ENCODE results near the gene UHRF1. TPM values are rescaled to one million over a fixed set of nuclear protein-coding genes. Genes with fewer than 3 reads are reported as not detected.
"Not testable (repeated sequence)": the region's sequence is repeated elsewhere in the genome, so short reads cannot be mapped to it uniquely, and the experiment has no call there.

Gene UHRF1
- total RNA-seq, 2 experiments from 2014 or later = 118 to 119 TPM

DNA sequence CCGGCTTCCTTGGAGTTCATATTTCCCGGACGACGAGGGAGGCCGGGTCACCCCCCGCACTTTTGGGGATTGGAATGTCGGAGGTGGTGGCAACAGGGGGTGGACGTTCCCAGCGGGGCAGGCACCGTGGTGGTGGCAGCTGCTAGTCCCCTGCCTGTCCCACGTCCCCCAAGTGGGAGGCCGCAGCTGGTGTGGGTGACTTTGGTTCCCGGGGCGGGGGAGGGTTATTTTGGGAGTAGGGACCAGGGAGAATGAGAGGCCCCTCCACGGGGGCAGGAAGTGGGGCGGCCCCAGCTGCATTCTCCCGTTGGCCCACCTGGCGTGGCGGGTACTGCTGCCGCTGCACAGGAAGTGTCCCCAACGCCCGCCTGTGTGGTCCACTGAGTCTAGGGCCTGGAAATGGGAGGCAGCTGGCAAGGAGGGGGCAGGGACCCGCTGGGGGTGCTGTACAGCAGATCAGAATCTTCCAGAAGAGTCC lies 30.8 kb upstream of the UHRF1 start:
- intact Hi-C loops (cut with micrococcal nuclease) = no loop called here
- Mint-ChIP-seq H3K36me3 (no peaks in the 10 kb centered on the region), H3K27ac (no peak overlapping the region), H3K9me3 (no peaks in the 10 kb centered on the region), H3K4me3 (no peak overlapping the region), H3K27me3 (no peaks in the 10 kb centered on the region), H3K4me1 (ENCODE audit: low read depth) (no peaks in the 10 kb centered on the region)
- POLR2A ChIA-PET = no interaction called here
- CTCF ChIA-PET = interaction anchor here (0.7 to 0.9 kb wide), 2 partner anchors 65 to 151 kb away, joined by 3 to 4 read pairs; no protein-coding TSS in a partner anchor
- DNase-seq = no peak

DNA sequence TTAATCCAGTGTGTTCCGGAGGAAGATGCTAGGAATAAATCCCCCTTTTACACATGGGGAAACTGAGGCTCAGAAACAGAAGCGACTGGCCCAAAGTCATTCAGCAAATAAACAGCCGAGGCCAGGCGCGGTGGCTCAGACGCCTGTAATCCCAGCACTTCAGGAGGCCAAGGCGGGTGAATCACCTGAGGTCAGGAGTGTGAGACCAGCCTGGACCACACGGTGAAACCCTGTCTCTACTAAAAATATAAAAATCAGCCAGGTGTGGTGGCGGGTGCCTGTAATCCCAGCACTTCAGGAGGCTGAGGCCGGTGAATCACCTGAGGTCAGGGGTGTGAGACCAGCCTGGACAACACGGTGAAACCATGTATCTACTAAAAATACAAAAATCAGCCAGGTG lies 30.3 kb upstream of the UHRF1 start:
- Mint-ChIP-seq H3K4me3 (no peak overlapping the region), H3K36me3 (no peaks in the 10 kb centered on the region), H3K4me1 (ENCODE audit: low read depth) (no peaks in the 10 kb centered on the region), H3K27me3 (no peaks in the 10 kb centered on the region), H3K9me3 (no peaks in the 10 kb centered on the region), H3K27ac (no peak overlapping the region)
- no peak for DNase-seq
- ChIA-PET CTCF (interaction anchor here (0.8 to 0.9 kb wide), 2 partner anchors 69 to 151 kb away, joined by 4 read pairs; no protein-coding TSS in a partner anchor), POLR2A (no interaction called here)
- intact Hi-C loops (cut with micrococcal nuclease) = no loop called here

DNA sequence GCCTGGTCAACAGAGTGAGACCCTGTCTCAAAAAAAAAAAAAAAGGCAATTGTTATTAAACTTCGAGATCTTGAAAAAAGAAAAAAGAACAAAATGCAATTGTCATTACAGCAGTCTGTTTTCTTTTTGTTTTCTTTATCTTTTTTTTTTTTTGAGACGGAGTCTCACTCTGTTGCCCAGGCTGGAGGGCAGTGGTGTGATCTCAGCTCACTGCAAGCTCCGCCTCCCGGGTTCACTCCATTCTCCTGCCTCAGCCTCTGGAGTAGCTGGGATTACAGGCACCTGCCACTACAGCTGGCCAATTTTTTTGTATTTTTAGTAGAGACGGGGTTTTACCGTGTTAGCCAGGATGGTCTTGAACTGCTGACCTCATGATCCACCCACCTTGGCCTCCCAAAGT lies 26.4 kb upstream of the UHRF1 start:
- POLR2A ChIA-PET; H3K9me3 Mint-ChIP-seq; intact Hi-C loops (cut with micrococcal nuclease); H3K27me3 Mint-ChIP-seq; H3K4me1 Mint-ChIP-seq (ENCODE audit: low read depth); H3K36me3 Mint-ChIP-seq; H3K27ac Mint-ChIP-seq; H3K4me3 Mint-ChIP-seq; DNase-seq: not testable (repeated sequence)
- CTCF ChIA-PET = interaction anchor here (2.1 kb wide), 1 partner anchor 10 kb away, joined by 6 read pairs; no protein-coding TSS in a partner anchor

DNA sequence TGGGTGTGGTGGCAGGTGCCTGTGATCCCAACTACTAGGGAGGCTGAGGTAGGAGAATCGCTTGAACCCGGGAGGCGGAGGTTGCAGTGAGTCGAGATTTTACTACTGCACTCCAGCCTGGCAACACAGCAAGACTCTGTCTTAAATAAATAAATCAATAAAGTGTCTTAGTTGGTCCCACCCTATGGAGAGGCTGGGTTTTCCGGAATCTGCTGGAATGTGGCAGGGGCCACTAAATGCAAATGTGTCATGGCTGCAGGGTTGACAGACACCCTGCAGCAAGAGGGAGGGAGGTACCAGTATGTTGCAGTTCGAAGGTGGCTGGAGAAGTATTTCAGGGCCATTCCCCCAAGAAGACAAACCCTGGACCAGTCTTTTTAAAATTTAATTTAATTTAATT lies 24.3 kb upstream of the UHRF1 start:
- H3K9me3 Mint-ChIP-seq; DNase-seq; H3K27ac Mint-ChIP-seq; POLR2A ChIA-PET; intact Hi-C loops (cut with micrococcal nuclease); H3K4me1 Mint-ChIP-seq (ENCODE audit: low read depth); CTCF ChIA-PET; H3K27me3 Mint-ChIP-seq; H3K4me3 Mint-ChIP-seq; H3K36me3 Mint-ChIP-seq: not testable (repeated sequence)

DNA sequence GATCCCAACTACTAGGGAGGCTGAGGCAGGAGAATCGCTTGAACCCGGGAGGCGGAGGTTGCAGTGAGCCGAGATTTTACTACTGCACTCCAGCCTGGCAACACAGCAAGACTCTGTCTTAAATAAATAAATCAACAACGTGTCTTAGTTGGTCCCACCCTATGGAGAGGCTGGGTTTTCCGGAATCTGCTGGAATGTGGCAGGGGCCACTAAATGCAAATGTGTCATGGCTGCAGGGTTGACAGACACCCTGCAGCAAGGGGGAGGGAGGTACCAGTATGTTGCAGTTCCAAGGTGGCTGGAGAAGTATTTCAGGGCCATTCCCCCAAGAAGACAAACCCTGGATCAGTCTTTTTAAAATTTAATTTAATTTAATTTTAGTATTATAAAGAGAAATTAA lies 21.5 kb upstream of the UHRF1 start:
- H3K27ac Mint-ChIP-seq, H3K9me3 Mint-ChIP-seq: not testable (repeated sequence)

DNA sequence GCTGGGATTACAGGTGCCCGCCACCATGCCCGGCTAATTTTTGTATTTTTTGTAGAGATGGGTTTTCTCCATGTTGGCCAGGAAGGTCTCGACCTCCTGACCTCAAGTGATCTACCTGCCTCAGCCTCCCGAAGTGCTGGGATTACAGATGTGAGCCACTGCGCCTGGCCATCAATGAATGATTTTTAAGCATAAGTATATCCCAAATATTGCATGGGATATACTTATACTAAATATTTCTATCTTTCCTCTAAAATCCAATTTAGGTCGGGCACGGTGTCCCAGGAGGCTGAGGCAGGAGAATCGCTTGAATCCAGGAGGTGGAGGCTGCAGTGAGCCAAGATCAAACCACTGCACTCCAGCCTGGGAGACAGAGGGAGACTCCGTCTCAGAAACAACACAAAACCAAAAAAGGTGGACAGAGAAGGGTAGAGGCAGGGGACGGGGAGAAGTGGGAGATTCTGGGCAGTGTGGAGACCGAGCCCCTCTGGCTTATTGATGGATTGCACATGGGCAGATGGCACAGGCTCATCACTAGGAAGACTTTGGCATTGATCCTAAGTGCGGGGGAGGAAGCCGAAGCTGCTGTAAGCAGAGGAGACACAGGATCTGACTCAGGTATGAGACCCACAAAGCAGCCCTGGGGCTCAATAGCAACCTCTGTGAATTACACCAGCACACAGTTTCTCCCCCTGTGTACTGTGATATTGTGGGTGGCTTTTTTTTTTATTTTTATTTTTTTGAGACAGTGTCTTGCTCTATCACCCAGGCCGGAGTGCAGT lies 20.1 kb upstream of the UHRF1 start:
- Mint-ChIP-seq H3K4me1 (ENCODE audit: low read depth) (no peaks in the 10 kb centered on the region), H3K27me3 (no peaks in the 10 kb centered on the region), H3K9me3 (no peaks in the 10 kb centered on the region), H3K27ac (no peak overlapping the region), H3K36me3 (no peaks in the 10 kb centered on the region), H3K4me3 (no peak overlapping the region)
- ChIA-PET CTCF (interaction anchor here (0.7 kb wide), 1 partner anchor 16 kb away, joined by 3 read pairs; no protein-coding TSS in a partner anchor), POLR2A (no interaction called here)
- intact Hi-C loops (cut with micrococcal nuclease) = no loop called here
- DNase-seq = no peak

More for the DNA sequence above, 21.5 kb upstream of the UHRF1 start:
- POLR2A ChIA-PET; DNase-seq; CTCF ChIA-PET; H3K27me3 Mint-ChIP-seq; intact Hi-C loops (cut with micrococcal nuclease); H3K4me3 Mint-ChIP-seq; H3K4me1 Mint-ChIP-seq (ENCODE audit: low read depth); H3K36me3 Mint-ChIP-seq: not testable (repeated sequence)

DNA sequence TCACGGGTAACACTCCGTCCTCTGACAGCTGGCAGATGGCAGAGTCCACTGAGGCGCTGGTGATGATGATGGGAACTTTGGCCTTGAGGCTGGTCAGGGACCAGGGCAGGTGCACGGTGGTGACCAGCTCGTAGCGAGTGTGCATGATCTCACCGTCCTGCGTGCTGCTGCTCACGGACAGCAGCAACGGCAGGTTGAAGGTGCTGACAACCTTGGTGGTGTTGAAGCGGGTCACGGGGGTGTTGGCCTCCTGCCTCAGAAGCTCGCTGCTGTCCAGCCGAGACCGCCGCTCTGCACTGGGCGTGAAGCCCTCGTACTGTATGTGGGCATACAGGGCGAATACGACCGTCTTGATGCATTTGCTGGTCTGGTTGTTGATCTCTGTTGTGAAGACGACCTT lies 18.2 kb upstream of the UHRF1 start:
- intact Hi-C loops (cut with micrococcal nuclease) = no loop called here
- H3K4me3 Mint-ChIP-seq = no peak overlapping the region
- no peak overlapping the region for H3K27ac Mint-ChIP-seq
- H3K36me3 Mint-ChIP-seq = no peaks in the 10 kb centered on the region
- ChIA-PET POLR2A (no interaction called here), CTCF (interaction anchor here (1.0 kb wide), 2 partner anchors 81 to 140 kb away, joined by 3 to 4 read pairs; no protein-coding TSS in a partner anchor)
- no peaks in the 10 kb centered on the region for H3K27me3 Mint-ChIP-seq
- DNase-seq = no peak
- no peaks in the 10 kb centered on the region for H3K9me3 Mint-ChIP-seq
- H3K4me1 Mint-ChIP-seq (ENCODE audit: low read depth) = no peaks in the 10 kb centered on the region

DNA sequence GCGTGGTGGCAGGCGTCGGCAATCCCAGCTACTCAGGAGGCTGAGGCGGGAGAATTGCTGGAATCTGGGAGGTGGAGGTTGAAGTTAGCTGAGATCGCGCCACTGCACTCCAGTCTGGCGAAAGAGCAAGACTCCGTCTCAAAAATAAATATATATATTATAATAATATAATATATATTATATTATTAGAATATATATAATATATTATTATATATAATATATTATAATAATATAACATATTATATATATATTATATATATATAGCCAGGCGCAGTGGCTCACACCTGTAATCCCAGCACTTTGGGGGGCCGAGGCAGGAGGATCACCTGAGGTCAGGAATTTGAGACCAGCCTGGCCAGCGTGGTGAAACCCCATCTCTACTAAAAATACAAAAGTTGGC lies 16.3 kb upstream of the UHRF1 start:
- H3K36me3 Mint-ChIP-seq; H3K27me3 Mint-ChIP-seq; H3K9me3 Mint-ChIP-seq; H3K27ac Mint-ChIP-seq; H3K4me3 Mint-ChIP-seq; DNase-seq; CTCF ChIA-PET; intact Hi-C loops (cut with micrococcal nuclease); H3K4me1 Mint-ChIP-seq (ENCODE audit: low read depth); POLR2A ChIA-PET: not testable (repeated sequence)

DNA sequence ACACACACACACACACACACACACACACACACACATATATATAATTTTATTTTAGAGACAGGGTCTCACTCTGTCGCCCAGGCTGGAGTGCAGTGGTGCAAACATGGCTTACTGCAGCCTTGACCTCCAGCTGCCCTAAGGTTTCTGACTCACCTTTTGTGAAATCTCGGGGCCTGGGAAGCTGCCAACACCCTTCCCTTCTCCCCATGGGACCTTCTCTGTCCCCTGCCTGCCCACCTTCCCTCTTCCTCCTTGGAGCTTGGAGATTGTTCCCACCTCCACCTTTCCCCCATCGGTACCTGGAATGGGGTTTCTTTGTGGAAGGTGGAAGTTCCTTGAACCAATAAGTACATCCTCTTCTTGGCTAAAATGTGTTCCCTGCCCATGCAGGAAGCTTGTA lies 12.9 kb upstream of the UHRF1 start:
- no peak for DNase-seq
- H3K36me3 Mint-ChIP-seq = no peaks in the 10 kb centered on the region
- no peaks in the 10 kb centered on the region for H3K9me3 Mint-ChIP-seq
- H3K27me3 Mint-ChIP-seq = no peaks in the 10 kb centered on the region
- no peak overlapping the region for H3K4me3 Mint-ChIP-seq
- ChIA-PET POLR2A (no interaction called here), CTCF (no interaction called here)
- no peak overlapping the region for H3K27ac Mint-ChIP-seq
- no peaks in the 10 kb centered on the region for H3K4me1 Mint-ChIP-seq (ENCODE audit: low read depth)
- intact Hi-C loops (cut with micrococcal nuclease) = no loop called here

DNA sequence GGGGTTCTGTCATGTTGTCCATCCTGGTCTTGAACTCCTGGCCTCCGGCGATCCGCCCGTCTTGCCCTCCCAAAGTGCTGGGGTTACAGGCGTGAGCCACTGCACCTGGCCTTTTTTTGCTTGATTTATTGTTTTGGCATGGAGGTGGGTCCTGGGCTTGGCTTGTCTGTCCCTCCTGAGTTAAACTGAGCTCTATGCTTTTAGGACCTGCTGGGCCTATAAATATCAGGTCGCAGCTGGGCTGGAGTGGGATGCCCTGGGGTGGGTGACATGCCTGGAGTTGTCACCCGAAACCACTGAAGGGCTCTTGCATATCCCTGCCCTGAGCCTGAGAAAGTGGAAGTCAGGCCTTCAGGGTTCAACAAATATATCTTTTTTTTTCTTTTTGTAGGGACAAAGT lies 12.2 kb upstream of the UHRF1 start:
- POLR2A ChIA-PET = no interaction called here

DNA sequence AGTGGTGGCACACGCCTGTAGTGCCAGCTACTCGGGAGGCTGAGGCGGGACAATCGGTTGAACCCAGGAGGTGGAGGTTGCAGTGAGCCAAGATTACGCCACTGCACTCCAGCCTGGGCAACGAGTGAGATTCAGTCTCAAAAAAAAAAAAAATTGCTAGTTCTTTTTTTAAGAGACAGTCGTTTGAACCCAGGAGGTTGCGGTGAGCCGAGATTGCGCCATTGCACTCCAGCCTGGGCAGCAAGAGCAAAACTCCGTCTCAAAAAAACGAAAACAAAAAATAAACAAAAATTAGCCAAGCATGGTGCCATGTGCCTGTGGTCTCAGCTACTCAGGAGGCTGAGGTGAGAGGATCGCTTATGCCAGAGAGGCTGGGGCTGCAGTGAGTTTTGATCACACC lies 8.4 kb upstream of the UHRF1 start:
- H3K4me3 Mint-ChIP-seq; H3K36me3 Mint-ChIP-seq; H3K27me3 Mint-ChIP-seq; H3K4me1 Mint-ChIP-seq (ENCODE audit: low read depth); H3K27ac Mint-ChIP-seq; H3K9me3 Mint-ChIP-seq; intact Hi-C loops (cut with micrococcal nuclease); DNase-seq; POLR2A ChIA-PET: not testable (repeated sequence)
- CTCF ChIA-PET = interaction anchor here (2.8 kb wide), 1 partner anchor 91 kb away, joined by 8 read pairs; no protein-coding TSS in a partner anchor

More for the DNA sequence above, 12.2 kb upstream of the UHRF1 start:
- CTCF ChIA-PET = no interaction called here
- H3K9me3 Mint-ChIP-seq = no peaks in the 10 kb centered on the region
- H3K4me3 Mint-ChIP-seq = no peak overlapping the region
- no peak for DNase-seq
- H3K4me1 Mint-ChIP-seq (ENCODE audit: low read depth) = no peaks in the 10 kb centered on the region
- no peaks in the 10 kb centered on the region for H3K27me3 Mint-ChIP-seq
- H3K27ac Mint-ChIP-seq = no peak overlapping the region
- H3K36me3 Mint-ChIP-seq = no peaks in the 10 kb centered on the region
- intact Hi-C loops (cut with micrococcal nuclease) = no loop called here

DNA sequence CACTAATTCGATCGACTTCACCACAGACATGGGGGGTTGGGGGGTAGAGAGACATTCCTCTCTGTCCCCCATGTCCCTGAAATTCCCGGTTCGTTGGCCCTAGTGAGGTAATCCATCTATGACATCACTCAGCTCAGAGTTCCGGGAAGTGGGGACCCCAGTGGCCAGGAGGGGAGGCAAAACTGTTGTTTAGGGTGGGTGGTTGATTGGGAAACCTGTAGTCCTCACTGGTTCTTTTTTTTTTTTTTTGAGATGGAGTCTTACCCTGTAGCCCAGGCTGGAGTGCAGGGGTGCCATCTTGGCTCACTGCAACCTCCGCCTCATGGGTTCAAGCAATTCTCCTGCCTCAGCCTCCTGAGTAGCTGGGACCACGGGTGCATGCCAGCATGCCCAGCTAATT lies 6.5 kb upstream of the UHRF1 start, which contains the start of gene ARRDC5:
Gene ARRDC5, minus strand, starts transcription at position 101 of the 400 bp plus-strand sequence. Its CDS starts 71 bp downstream, at position 30.
- H3K4me3 Mint-ChIP-seq = no peak within 1 kb of the TSS
- ChIA-PET CTCF (interaction anchor here (1.0 to 2.8 kb wide), 2 partner anchors 9 to 93 kb away, joined by 3 to 8 read pairs; no protein-coding TSS in a partner anchor), POLR2A (no interaction called here)
- intact Hi-C loops (cut with micrococcal nuclease) = no loop called here
- no peak for DNase-seq
- no peaks in the 10 kb centered on the region for H3K4me1 Mint-ChIP-seq (ENCODE audit: low read depth)
- H3K27me3 Mint-ChIP-seq = no peaks in the 10 kb centered on the region
- H3K36me3 Mint-ChIP-seq = no peaks in the 10 kb centered on the region
- no peak within 1 kb of the TSS for H3K27ac Mint-ChIP-seq
- H3K9me3 Mint-ChIP-seq = no peaks in the 10 kb centered on the region

DNA sequence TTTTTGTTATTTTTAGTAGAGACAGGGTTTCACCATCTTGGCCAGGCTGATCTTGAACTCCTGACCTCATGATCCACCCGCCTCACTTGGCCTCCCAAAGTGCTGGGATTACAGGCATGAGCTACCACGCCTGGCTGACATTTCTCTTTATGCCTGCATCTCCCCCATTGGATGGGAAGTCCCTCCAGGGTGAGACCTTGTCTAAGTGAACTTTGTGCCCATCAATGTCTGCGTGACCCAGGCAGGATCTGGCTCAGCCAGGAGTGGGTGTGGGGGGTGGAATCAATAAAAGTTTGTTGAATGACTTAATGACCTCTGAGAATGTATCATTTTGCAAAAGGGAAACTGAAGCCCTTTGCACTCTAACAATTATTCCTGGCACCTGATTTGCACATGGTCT lies 4.8 kb upstream of the UHRF1 start:
- Mint-ChIP-seq H3K27ac (no peak overlapping the region), H3K27me3 (no peaks in the 10 kb centered on the region), H3K4me1 (ENCODE audit: low read depth) (peaks cover 7% of the 10 kb centered on the region), H3K4me3 (no peak overlapping the region), H3K9me3 (no peaks in the 10 kb centered on the region), H3K36me3 (no peaks in the 10 kb centered on the region)
- intact Hi-C loops (cut with micrococcal nuclease) = no loop called here
- ChIA-PET POLR2A (no interaction called here), CTCF (no interaction called here)
- DNase-seq = no peak

Data from activated CD4-positive, alpha-beta memory T cell treated with anti-CD3 and anti-CD28 coated beads for 36 hours (primary cell).